CD14-positive monocyte (primary cell): Measurements from ENCODE around the gene XPO5. TPM values are rescaled to one million over a fixed set of nuclear protein-coding genes. Genes with fewer than 3 reads are reported as not detected.
"Not testable (repeated sequence)": the region's sequence is repeated elsewhere in the genome, so short reads cannot be mapped to it uniquely, and the experiment has no call there.

Experiments
- DNase-seq, 3 donors: peaks; one replicate each; pipeline ENCODE4 v3.0.0-alpha.2; 2011 to 2022
- H2AFZ ChIP-seq: 2 replicates; pipeline ENCODE4 v1.6.0; 2012; ENCODE audit warnings: mild to moderate bottlenecking, low read depth, low read length, inconsistent platforms; ENCODE audit not compliant: insufficient read depth, poor library complexity, severe bottlenecking
- H3K27ac ChIP-seq, 2 donors: 1 replicate in 1 of 2; 2 replicates in 1 of 2; pipeline ENCODE4 v1.5.1; 2012 to 2013; ENCODE audit warnings: low read length in 2 of 2, control low read depth in 1 of 2, inconsistent platforms in 1 of 2, low read depth in 1 of 2, mild to moderate bottlenecking in 1 of 2
- H3K27me3 ChIP-seq, 2 donors: one replicate each; pipeline versions ENCODE4 v1.6.0 to v1.6.1; 2011 to 2013; ENCODE audit warnings: low read length in 2 of 2; ENCODE audit not compliant: control insufficient read depth in 2 of 2, insufficient read depth in 2 of 2
- H3K36me3 ChIP-seq, 2 donors: replicated peaks in 1 of 2; 1 replicate in 1 of 2; 2 replicates in 1 of 2; pipeline versions ENCODE4 v1.5.1 to v1.6.1; 2012 to 2013; ENCODE audit warnings: low read length in 2 of 2, control low read depth in 1 of 2, inconsistent platforms in 1 of 2, mild to moderate bottlenecking in 1 of 2; ENCODE audit not compliant: insufficient read depth in 2 of 2, control insufficient read depth in 1 of 2
- H3K4me1 ChIP-seq, 2 donors: 1 replicate in 1 of 2; 2 replicates in 1 of 2; pipeline versions ENCODE4 v1.5.1 to v1.6.1; 2012 to 2013; ENCODE audit warnings: low read length in 2 of 2, control low read depth in 1 of 2, inconsistent platforms in 1 of 2, mild to moderate bottlenecking in 1 of 2, moderate library complexity in 1 of 2; ENCODE audit not compliant: insufficient read depth in 2 of 2, control insufficient read depth in 1 of 2
- H3K4me2 ChIP-seq: replicated peaks from 2 replicates; pipeline ENCODE3; 2012; ENCODE audit warnings: low read length, moderate library complexity, mild to moderate bottlenecking; ENCODE audit not compliant: poor library complexity, severe bottlenecking; ENCODE audit errors: extremely low read depth
- H3K4me3 ChIP-seq, 3 experiments: fragments of 200-600 bp in 1 of 3; sonication (generic) in 1 of 3; replicated peaks in 1 of 3; 1 replicate in 2 of 3; 2 replicates in 1 of 3; pipeline ENCODE4 v1.5.1; 2011 to 2013; ENCODE audit warnings: low read length in 3 of 3, mild to moderate bottlenecking in 3 of 3, control low read depth in 2 of 3, low read depth in 2 of 3, inconsistent platforms in 1 of 3, moderate library complexity in 1 of 3
- H3K79me2 ChIP-seq: 2 replicates; pipeline ENCODE4 v1.6.0; 2012; ENCODE audit warnings: mild to moderate bottlenecking, control low read depth, inconsistent platforms, low read length, moderate library complexity; ENCODE audit not compliant: insufficient read depth
- H3K9ac ChIP-seq: 2 replicates; pipeline ENCODE4 v1.6.0; 2017; ENCODE audit warnings: low read length, mild to moderate bottlenecking; ENCODE audit not compliant: insufficient read depth, poor library complexity, severe bottlenecking
- H3K9me3 ChIP-seq, 2 donors: replicated peaks in 1 of 2; 1 replicate in 1 of 2; 2 replicates in 1 of 2; pipeline versions ENCODE4 v1.5.1 to v1.6.1; 2012 to 2013; ENCODE audit warnings: low read length in 2 of 2, control low read depth in 1 of 2; ENCODE audit not compliant: control insufficient read depth in 1 of 2, insufficient read depth in 1 of 2
- H4K20me1 ChIP-seq: 2 replicates; pipeline ENCODE4 v1.6.0; 2012; ENCODE audit warnings: mild to moderate bottlenecking, low read length, control low read depth, moderate library complexity; ENCODE audit not compliant: insufficient read depth
- H3K27ac Mint-ChIP-seq, 7 donors: one replicate each; pipeline ENCODE4 v1.8.0; 2020; ENCODE audit warnings: mild to moderate bottlenecking in 7 of 7, mixed read lengths in 7 of 7, moderate library complexity in 6 of 7, inconsistent platforms in 2 of 7
- H3K27me3 Mint-ChIP-seq, 3 donors: one replicate each; pipeline ENCODE4 v1.8.0; 2021 to 2022; ENCODE audit warnings: low read depth in 3 of 3, mild to moderate bottlenecking in 3 of 3, mixed read lengths in 3 of 3, moderate library complexity in 3 of 3, inconsistent platforms in 1 of 3
- H3K36me3 Mint-ChIP-seq, 2 donors: one replicate each; pipeline ENCODE4 v1.8.0; 2020; ENCODE audit warnings: mixed read lengths in 2 of 2, inconsistent platforms in 1 of 2, mild to moderate bottlenecking in 1 of 2
- H3K4me1 Mint-ChIP-seq: one replicate; pipeline ENCODE4 v1.8.0; 2020; ENCODE audit warnings: mild to moderate bottlenecking, mixed read lengths
- H3K4me3 Mint-ChIP-seq, 2 donors: one replicate each; pipeline ENCODE4 v1.8.0; 2020; ENCODE audit warnings: mild to moderate bottlenecking in 2 of 2, mixed read lengths in 2 of 2, moderate library complexity in 1 of 2
- H3K9me3 Mint-ChIP-seq, 7 donors: one replicate each; pipeline ENCODE4 v1.8.0; 2020 to 2022; ENCODE audit warnings: mixed read lengths in 7 of 7, mild to moderate bottlenecking in 6 of 7, moderate library complexity in 6 of 7, inconsistent platforms in 2 of 7
- WGBS: methylation state at CpG from one replicate; pipeline ENCODE4 v1.1.5; 2013; ENCODE audit warnings: missing lambda C conversion rate; ENCODE audit not compliant: insufficient coverage; 5-methylcytosine and 5-hydroxymethylcytosine counted together
- intact Hi-C, 2 donors: fragments of 100-400 bp; cut with micrococcal nuclease; formaldehyde crosslinking; loops; one replicate each; pipeline versions ENCODE4 v1.15.0 to v1.15.1; 2023
- polyA plus RNA-seq, 3 donors: library from polyadenylated mRNA; depleted of rRNA in 1 of 3; unstranded in 2 of 3; stranded (reverse) in 1 of 3; fragments of 300-500 nt in 2 of 3; fragments of >200 nt in 1 of 3; fragmentation: Illumina TruSeq in 2 of 3; gene quantifications; 1 replicate in 2 of 3; 2 replicates in 1 of 3; pipeline ENCODE4 v1.2.3, GENCODE V29; 2012 to 2021
- TF ChIP-seq, protein P1 (sequence below): fragments of 200-600 bp; IDR thresholded peaks from one replicate; pipeline ENCODE4 v1.8.0; 2022; ENCODE audit warnings: antibody characterized with exemption, mild to moderate bottlenecking

The XPO5 gene
- polyA plus RNA-seq, 3 donors, result 8.0 to 17.5 (median 13.8) TPM

DNA sequence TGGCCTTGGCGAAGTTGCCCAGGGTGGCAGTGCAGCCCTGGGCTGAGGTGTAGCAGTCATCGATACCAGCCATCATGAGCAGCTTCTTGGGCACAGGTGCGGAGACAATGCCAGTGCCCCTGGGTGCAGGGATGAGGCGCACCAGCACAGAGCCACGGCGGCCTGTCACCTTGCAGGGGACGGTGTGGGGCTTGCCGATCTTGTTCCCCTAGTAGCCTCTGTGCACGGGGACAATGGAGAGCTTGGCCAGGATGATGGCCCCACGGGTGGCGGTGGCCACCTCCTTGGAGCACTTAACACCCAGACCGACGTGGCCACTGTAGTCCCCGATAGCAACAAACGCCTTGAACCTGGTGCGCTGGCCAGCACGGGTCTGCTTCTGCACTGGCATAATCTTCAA, 36.9 kb downstream of the XPO5 start:
- peaks cover 44 to 76% of the 10 kb centered on the region in 2 donors for H3K36me3 Mint-ChIP-seq
- H3K27me3 ChIP-seq, H3K4me2 ChIP-seq, H3K4me3 Mint-ChIP-seq, H3K4me1 Mint-ChIP-seq, H3K27ac Mint-ChIP-seq, H3K9me3 Mint-ChIP-seq, H2AFZ ChIP-seq, intact Hi-C loops, H3K79me2 ChIP-seq, H3K9ac ChIP-seq, H3K27me3 Mint-ChIP-seq, DNase-seq, H4K20me1 ChIP-seq, H3K4me3 ChIP-seq, H3K9me3 ChIP-seq, H3K27ac ChIP-seq, H3K4me1 ChIP-seq: not testable (repeated sequence)
- 100% methylated on average over 4 of the region's 17 CpGs for WGBS
- peaks cover 39 to 60% of the 10 kb centered on the region in 2 donors for H3K36me3 ChIP-seq

DNA sequence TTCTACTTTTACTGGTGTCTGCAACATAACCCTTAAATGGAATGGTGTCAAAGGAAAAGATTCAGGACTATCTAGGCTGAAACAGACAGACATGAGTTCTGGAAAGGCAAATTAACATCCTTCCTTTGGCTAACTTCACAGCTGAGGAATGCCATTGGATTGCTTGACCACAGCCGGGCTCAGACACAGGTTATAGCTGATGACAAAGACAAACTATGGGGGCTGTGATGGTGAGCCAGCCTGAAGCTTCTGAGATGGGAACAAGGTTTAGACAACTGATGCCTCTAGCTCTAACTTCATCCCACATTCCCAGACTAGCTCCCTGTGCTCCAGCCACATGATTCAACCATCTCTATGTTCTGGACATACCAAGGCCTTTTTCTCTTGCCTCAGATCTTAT, 43.6 kb downstream of the XPO5 start:
- intact Hi-C loops, result no loop called here
- H3K36me3 ChIP-seq, result peaks cover 45 to 71% of the 10 kb centered on the region in 2 donors
- no peak overlapping the region for H3K4me3 ChIP-seq
- no peak for DNase-seq
- H3K27ac ChIP-seq, result no peak overlapping the region
- no peaks in the 10 kb centered on the region for H4K20me1 ChIP-seq
- TF ChIP-seq, protein P1, sequence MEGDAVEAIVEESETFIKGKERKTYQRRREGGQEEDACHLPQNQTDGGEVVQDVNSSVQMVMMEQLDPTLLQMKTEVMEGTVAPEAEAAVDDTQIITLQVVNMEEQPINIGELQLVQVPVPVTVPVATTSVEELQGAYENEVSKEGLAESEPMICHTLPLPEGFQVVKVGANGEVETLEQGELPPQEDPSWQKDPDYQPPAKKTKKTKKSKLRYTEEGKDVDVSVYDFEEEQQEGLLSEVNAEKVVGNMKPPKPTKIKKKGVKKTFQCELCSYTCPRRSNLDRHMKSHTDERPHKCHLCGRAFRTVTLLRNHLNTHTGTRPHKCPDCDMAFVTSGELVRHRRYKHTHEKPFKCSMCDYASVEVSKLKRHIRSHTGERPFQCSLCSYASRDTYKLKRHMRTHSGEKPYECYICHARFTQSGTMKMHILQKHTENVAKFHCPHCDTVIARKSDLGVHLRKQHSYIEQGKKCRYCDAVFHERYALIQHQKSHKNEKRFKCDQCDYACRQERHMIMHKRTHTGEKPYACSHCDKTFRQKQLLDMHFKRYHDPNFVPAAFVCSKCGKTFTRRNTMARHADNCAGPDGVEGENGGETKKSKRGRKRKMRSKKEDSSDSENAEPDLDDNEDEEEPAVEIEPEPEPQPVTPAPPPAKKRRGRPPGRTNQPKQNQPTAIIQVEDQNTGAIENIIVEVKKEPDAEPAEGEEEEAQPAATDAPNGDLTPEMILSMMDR, result no peak
- H3K4me3 Mint-ChIP-seq, result no peak overlapping the region
- H3K79me2 ChIP-seq, result no peaks in the 10 kb centered on the region
- H3K4me2 ChIP-seq, result no peak overlapping the region
- no CpG with 5 or more reads among the region's 1 CpG for WGBS
- no peaks in the 10 kb centered on the region for H3K27me3 ChIP-seq
- peaks cover 53 to 65% of the 10 kb centered on the region in 2 donors for H3K36me3 Mint-ChIP-seq
- no peaks in the 10 kb centered on the region for H3K9me3 ChIP-seq
- no peaks in the 10 kb centered on the region for H3K4me1 ChIP-seq
- peaks cover 0 to 2% (median 0%) of the 10 kb centered on the region in 3 donors for H3K27me3 Mint-ChIP-seq
- H3K9me3 Mint-ChIP-seq, result no peaks in the 10 kb centered on the region
- H3K27ac Mint-ChIP-seq, result no peak overlapping the region
- no peak overlapping the region for H2AFZ ChIP-seq
- H3K4me1 Mint-ChIP-seq, result no peaks in the 10 kb centered on the region
- H3K9ac ChIP-seq, result no peak overlapping the region
